Measurements from ENCODE around the gene JADE1.

DNA sequence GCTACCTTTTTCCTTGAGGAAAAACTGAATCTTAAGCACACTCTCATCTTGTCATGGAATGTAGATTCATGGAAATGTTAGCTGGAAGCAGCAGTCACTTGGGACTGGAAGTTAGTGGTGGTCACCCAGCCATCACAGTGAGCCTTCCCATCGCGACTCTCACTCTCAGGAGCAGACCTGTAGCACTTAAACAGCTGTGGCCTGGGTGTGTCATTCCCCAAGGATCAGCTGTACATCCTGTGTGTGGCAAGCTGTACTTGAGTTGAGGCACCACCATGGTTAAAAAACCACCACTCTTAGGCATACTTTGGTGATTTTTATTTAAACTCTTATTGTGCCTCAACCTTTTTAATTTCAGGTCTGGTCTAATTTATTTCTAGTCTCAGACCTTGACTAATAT, 46.7 kb downstream of the JADE1 start:
- TF ChIP-seq, protein P1, sequence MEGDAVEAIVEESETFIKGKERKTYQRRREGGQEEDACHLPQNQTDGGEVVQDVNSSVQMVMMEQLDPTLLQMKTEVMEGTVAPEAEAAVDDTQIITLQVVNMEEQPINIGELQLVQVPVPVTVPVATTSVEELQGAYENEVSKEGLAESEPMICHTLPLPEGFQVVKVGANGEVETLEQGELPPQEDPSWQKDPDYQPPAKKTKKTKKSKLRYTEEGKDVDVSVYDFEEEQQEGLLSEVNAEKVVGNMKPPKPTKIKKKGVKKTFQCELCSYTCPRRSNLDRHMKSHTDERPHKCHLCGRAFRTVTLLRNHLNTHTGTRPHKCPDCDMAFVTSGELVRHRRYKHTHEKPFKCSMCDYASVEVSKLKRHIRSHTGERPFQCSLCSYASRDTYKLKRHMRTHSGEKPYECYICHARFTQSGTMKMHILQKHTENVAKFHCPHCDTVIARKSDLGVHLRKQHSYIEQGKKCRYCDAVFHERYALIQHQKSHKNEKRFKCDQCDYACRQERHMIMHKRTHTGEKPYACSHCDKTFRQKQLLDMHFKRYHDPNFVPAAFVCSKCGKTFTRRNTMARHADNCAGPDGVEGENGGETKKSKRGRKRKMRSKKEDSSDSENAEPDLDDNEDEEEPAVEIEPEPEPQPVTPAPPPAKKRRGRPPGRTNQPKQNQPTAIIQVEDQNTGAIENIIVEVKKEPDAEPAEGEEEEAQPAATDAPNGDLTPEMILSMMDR (conservative IDR thresholded peaks at IDR 0.05; ENCODE audit: low read depth, low read length): no peak
- TF ChIP-seq EZH2 (IDR thresholded peaks at IDR 0.05; ENCODE audit: borderline replicate concordance, low read depth, low read length, poor library complexity, severe bottlenecking): no peak

All from A673 (cell line).